MM.1S (cell line): ENCODE data around the gene ACVR1.

Source experiments
- DNase-seq: peaks from one replicate; pipeline ENCODE4 v3.0.0-alpha.2; 2015
- H2AFZ ChIP-seq: fragments of 300-600 bp; sonication (generic); 2 replicates; pipeline ENCODE4 v1.6.0; 2016; ENCODE audit warnings: antibody characterized with exemption, low read length
- H3F3A ChIP-seq: fragments of 300-600 bp; sonication (generic); 2 replicates; pipeline ENCODE4 v1.6.1; 2016; ENCODE audit warnings: mild to moderate bottlenecking, antibody characterized with exemption, low read length, moderate library complexity, mixed read lengths; ENCODE audit not compliant: insufficient read depth
- H3K27ac ChIP-seq: fragments of 300-600 bp; sonication (generic); 2 replicates; pipeline ENCODE4 v1.5.1; 2016; ENCODE audit warnings: mild to moderate bottlenecking, low read length
- H3K27me3 ChIP-seq: fragments of 300-600 bp; sonication (generic); replicated peaks from 2 replicates; pipeline ENCODE4 v1.6.0; 2016; ENCODE audit warnings: low read length; ENCODE audit not compliant: insufficient read depth
- H3K36me3 ChIP-seq: fragments of 300-600 bp; sonication (generic); replicated peaks from 2 replicates; pipeline ENCODE4 v1.6.1; 2016; ENCODE audit warnings: mild to moderate bottlenecking, low read length, mixed read lengths; ENCODE audit not compliant: insufficient read depth
- H3K4me1 ChIP-seq: fragments of 300-600 bp; sonication (generic); 2 replicates; pipeline ENCODE4 v1.6.1; 2016; ENCODE audit warnings: low read length, mixed read lengths
- H3K4me2 ChIP-seq: fragments of 300-600 bp; sonication (generic); 2 replicates; pipeline ENCODE4 v1.6.0; 2016; ENCODE audit warnings: low read depth, low read length
- H3K4me3 ChIP-seq: fragments of 300-600 bp; sonication (generic); 2 replicates; pipeline ENCODE4 v1.5.1; 2016; ENCODE audit warnings: low read length, mixed read lengths
- H3K79me2 ChIP-seq: fragments of 300-600 bp; sonication (generic); 2 replicates; pipeline ENCODE4 v1.6.1; 2016; ENCODE audit warnings: mixed run types, low read length, mixed read lengths
- H3K9ac ChIP-seq: fragments of 300-600 bp; sonication (generic); 2 replicates; pipeline ENCODE4 v1.6.1; 2016; ENCODE audit warnings: low read length, mixed read lengths
- H3K9me2 ChIP-seq: fragments of 300-600 bp; sonication (generic); replicated peaks from 2 replicates; pipeline ENCODE4 v1.6.1; 2016; ENCODE audit warnings: mild to moderate bottlenecking, low read length, mixed read lengths; ENCODE audit not compliant: insufficient read depth
- H3K9me3 ChIP-seq: fragments of 300-600 bp; sonication (generic); replicated peaks from 2 replicates; pipeline ENCODE4 v1.6.1; 2016; ENCODE audit warnings: mild to moderate bottlenecking, low read length, mixed read lengths; ENCODE audit not compliant: insufficient read depth
- H4K20me1 ChIP-seq: fragments of 300-600 bp; sonication (generic); 2 replicates; pipeline ENCODE4 v1.6.1; 2016; ENCODE audit warnings: mild to moderate bottlenecking, low read length, moderate library complexity, mixed read lengths; ENCODE audit not compliant: insufficient read depth
- EZH2 ChIP-seq: fragments of 300-600 bp; sonication (generic); optimal IDR thresholded peaks from 2 replicates; pipeline ENCODE3; 2017; ENCODE audit warnings: low read depth, mild to moderate bottlenecking, antibody characterized with exemption, low read length, mixed read lengths
- EZH2phosphoT487 ChIP-seq: fragments of 300-600 bp; sonication (generic); IDR thresholded peaks from 2 replicates; pipeline ENCODE4 v1.6.1; 2018; ENCODE audit warnings: antibody characterized with exemption, low read length
- TF ChIP-seq, protein P1 (sequence below): fragments of 300-600 bp; sonication (generic); IDR thresholded peaks from 2 replicates; pipeline ENCODE4 v1.5.1; 2016; ENCODE audit warnings: antibody characterized with exemption, low read length, mixed read lengths

The ACVR1 gene

DNA sequence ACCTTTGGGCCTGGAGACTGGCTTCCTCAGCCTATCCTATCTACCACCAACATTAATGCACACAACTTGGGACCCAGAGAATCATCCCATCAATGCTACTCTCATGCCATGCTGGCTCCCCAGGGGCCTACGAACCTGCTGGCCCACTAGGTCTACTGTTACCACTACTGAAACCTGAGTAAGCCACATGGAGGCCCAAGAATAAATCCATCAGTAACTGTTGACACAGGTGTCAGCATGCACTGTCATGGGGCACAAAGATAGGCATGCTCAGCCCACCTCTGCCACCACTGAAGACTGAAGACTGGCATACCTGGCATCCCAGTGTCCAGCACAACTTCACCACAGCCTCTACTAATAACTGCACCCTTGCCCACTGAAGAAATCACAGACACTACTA, 176.3 kb downstream of the ACVR1 start:
- H3K9me3 ChIP-seq, result no peaks in the 10 kb centered on the region
- no peak overlapping the region for H2AFZ ChIP-seq
- no peaks in the 10 kb centered on the region for H3K27me3 ChIP-seq
- H3K4me1 ChIP-seq, result 0 out of 2 replicates have a peak, but pooled peaks cover 4% of the 10 kb centered on the region
- H3K4me2 ChIP-seq, result no peak overlapping the region
- H3K27ac ChIP-seq, result no peak overlapping the region
- no peaks in the 10 kb centered on the region for H3K9me2 ChIP-seq
- no peaks in the 10 kb centered on the region for H3K79me2 ChIP-seq
- H3K9ac ChIP-seq, result no peak overlapping the region
- H3F3A ChIP-seq, result no peaks in the 10 kb centered on the region
- TF ChIP-seq EZH2, result no peak
- TF ChIP-seq, protein P1, sequence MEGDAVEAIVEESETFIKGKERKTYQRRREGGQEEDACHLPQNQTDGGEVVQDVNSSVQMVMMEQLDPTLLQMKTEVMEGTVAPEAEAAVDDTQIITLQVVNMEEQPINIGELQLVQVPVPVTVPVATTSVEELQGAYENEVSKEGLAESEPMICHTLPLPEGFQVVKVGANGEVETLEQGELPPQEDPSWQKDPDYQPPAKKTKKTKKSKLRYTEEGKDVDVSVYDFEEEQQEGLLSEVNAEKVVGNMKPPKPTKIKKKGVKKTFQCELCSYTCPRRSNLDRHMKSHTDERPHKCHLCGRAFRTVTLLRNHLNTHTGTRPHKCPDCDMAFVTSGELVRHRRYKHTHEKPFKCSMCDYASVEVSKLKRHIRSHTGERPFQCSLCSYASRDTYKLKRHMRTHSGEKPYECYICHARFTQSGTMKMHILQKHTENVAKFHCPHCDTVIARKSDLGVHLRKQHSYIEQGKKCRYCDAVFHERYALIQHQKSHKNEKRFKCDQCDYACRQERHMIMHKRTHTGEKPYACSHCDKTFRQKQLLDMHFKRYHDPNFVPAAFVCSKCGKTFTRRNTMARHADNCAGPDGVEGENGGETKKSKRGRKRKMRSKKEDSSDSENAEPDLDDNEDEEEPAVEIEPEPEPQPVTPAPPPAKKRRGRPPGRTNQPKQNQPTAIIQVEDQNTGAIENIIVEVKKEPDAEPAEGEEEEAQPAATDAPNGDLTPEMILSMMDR, result no peak
- no peak for TF ChIP-seq EZH2phosphoT487
- no peak overlapping the region for H3K4me3 ChIP-seq
- no peak for DNase-seq
- no peaks in the 10 kb centered on the region for H3K36me3 ChIP-seq
- no peaks in the 10 kb centered on the region for H4K20me1 ChIP-seq

- H3K36me3 ChIP-seq, result no peaks in the 10 kb centered on the region
- H3K9me2 ChIP-seq, result no peaks in the 10 kb centered on the region
- H3K9me3 ChIP-seq, result no peaks in the 10 kb centered on the region
- no peak overlapping the region for H3K27ac ChIP-seq
- no peaks in the 10 kb centered on the region for H4K20me1 ChIP-seq
- H3K4me1 ChIP-seq, result 0 out of 2 replicates have a peak, but pooled peaks cover 4% of the 10 kb centered on the region
- no peak overlapping the region for H3K9ac ChIP-seq
- no peak overlapping the region for H2AFZ ChIP-seq
- no peak overlapping the region for H3K4me2 ChIP-seq
- H3F3A ChIP-seq, result no peaks in the 10 kb centered on the region
- H3K4me3 ChIP-seq, result no peak overlapping the region
- no peak for DNase-seq
- TF ChIP-seq EZH2phosphoT487, result no peak
- TF ChIP-seq, protein P1, result no peak
- TF ChIP-seq EZH2, result no peak
- H3K79me2 ChIP-seq, result no peaks in the 10 kb centered on the region
- no peaks in the 10 kb centered on the region for H3K27me3 ChIP-seq
These were observed 177.1 kb downstream of the ACVR1 start for GRCh38 chr2:157699009-157699408.

GRCh38 chr2:157698430-157698829, 177.7 kb downstream of the ACVR1 start:
- H3K9me3 ChIP-seq, result no peaks in the 10 kb centered on the region
- H2AFZ ChIP-seq, result no peak overlapping the region
- no peaks in the 10 kb centered on the region for H3K27me3 ChIP-seq
- TF ChIP-seq, protein P1, result no peak
- TF ChIP-seq EZH2phosphoT487 (no peak), EZH2 (no peak)
- H3K4me3 ChIP-seq, result no peak overlapping the region
- H3K79me2 ChIP-seq, result no peaks in the 10 kb centered on the region
- H3F3A ChIP-seq, result no peaks in the 10 kb centered on the region
- no peaks in the 10 kb centered on the region for H3K9me2 ChIP-seq
- H3K9ac ChIP-seq, result no peak overlapping the region
- H3K27ac ChIP-seq, result no peak overlapping the region
- no peaks in the 10 kb centered on the region for H4K20me1 ChIP-seq
- no peak for DNase-seq
- H3K4me2 ChIP-seq, result no peak overlapping the region
- peaks cover 9% of the 10 kb centered on the region for H3K4me1 ChIP-seq
- H3K36me3 ChIP-seq, result no peaks in the 10 kb centered on the region
